K562 (cell line): ENCODE data around the gene AGK. TPM values are rescaled to one million over a fixed set of nuclear protein-coding genes. Genes with fewer than 3 reads are reported as not detected.

Source experiments
- ATAC-seq: fragments of 200-7000 bp; cut with Tn5 transposase; 3 replicates; pipeline ENCODE4 v1.9.1; 2020; ENCODE audit warnings: moderate library complexity
- BruUV-seq: library from RNA; stranded (reverse); fragments of 400-500 nt; replicated peaks from 2 replicates; lab custom pipeline; 2021; lab: Mats Ljungman, UMichigan
- CTCF ChIA-PET: fragments of 300-600 bp; formaldehyde crosslinking; extraction: SDS; loops from one replicate; lab custom pipeline; 2021; ENCODE audit warnings: low intra/inter-chr PET ratio; lab: Yijun Ruan, JAX
- POLR2A ChIA-PET: fragments of 300-600, 350-650 bp; sonication (Branson Sonifier 250); formaldehyde crosslinking; extraction: SDS; loops from one replicate; lab custom pipeline; 2021; ENCODE audit warnings: antibody characterized with exemption, inconsistent platforms; lab: Yijun Ruan, JAX
- DNase-seq, 4 experiments: peaks; one replicate each; pipeline versions ENCODE4 v3.0.0 to v3.0.0-alpha.2; 2011 to 2018; ENCODE audit warnings: low spot score in 3 of 4, mixed read lengths in 3 of 4; ENCODE audit errors: extremely low read depth in 1 of 4
- FAIRE-seq: peaks from 2 replicates; lab custom pipeline; 2011; peaks lifted over from hg19 to GRCh38; lab: Jason Lieb, UNC
- H2AFZ ChIP-seq: 2 replicates; pipeline ENCODE4 v1.6.0; 2011; ENCODE audit warnings: low read depth, low read length, control low read depth, inconsistent platforms
- H3K27ac ChIP-seq: fragments of 200-600 bp; 3 replicates; pipeline ENCODE4 v1.8.0; 2011; ENCODE audit warnings: low read depth, mild to moderate bottlenecking, control low read depth, inconsistent platforms, low read length, moderate library complexity, mixed read lengths; ENCODE audit errors: extremely low read depth
- H3K27me3 ChIP-seq, 2 experiments: fragments of 300-600 bp in 1 of 2; 2 replicates in 1 of 2; 3 replicates in 1 of 2; pipeline versions ENCODE4 v1.6.0 to v1.8.0; 2011; ENCODE audit warnings: inconsistent platforms in 2 of 2, low read length in 2 of 2, mild to moderate bottlenecking in 1 of 2, mixed read lengths in 1 of 2, moderate library complexity in 1 of 2; ENCODE audit not compliant: control insufficient read depth in 2 of 2, insufficient read depth in 2 of 2
- H3K36me3 ChIP-seq: fragments of 300-600 bp; 3 replicates; pipeline ENCODE4 v1.8.0; 2011; ENCODE audit warnings: mild to moderate bottlenecking, low read length, inconsistent platforms; ENCODE audit not compliant: control insufficient read depth, insufficient read depth
- H3K4me1 ChIP-seq, 2 experiments: fragments of 200-600 bp in 1 of 2; replicated peaks in 1 of 2; 2 replicates in 1 of 2; 3 replicates in 1 of 2; pipeline versions ENCODE4 v1.5.1 to v1.8.0; 2011; ENCODE audit warnings: inconsistent platforms in 2 of 2, low read length in 2 of 2, mild to moderate bottlenecking in 1 of 2, mixed read lengths in 1 of 2, moderate library complexity in 1 of 2; ENCODE audit not compliant: control insufficient read depth in 2 of 2, insufficient read depth in 2 of 2
- H3K4me2 ChIP-seq: 2 replicates; pipeline ENCODE4 v1.6.1; 2011; ENCODE audit warnings: low read length, control low read depth, inconsistent platforms, mixed read lengths; ENCODE audit not compliant: insufficient read depth
- H3K4me3 ChIP-seq: fragments of 200-600 bp; sonication (generic), shearing (Covaris generic); 2 replicates; pipeline ENCODE4 v1.5.1; 2016; ENCODE audit warnings: control low read depth, inconsistent platforms
- H3K79me2 ChIP-seq: fragments of 200-600 bp; 3 replicates; pipeline ENCODE4 v1.8.0; 2011; ENCODE audit warnings: low read length, inconsistent platforms; ENCODE audit not compliant: control insufficient read depth, insufficient read depth
- H3K9ac ChIP-seq, 2 experiments: 2 replicates each; pipeline versions ENCODE4 v1.6.0 to v1.6.1; 2011; ENCODE audit warnings: low read depth in 2 of 2, low read length in 2 of 2, control low read depth in 1 of 2, inconsistent platforms in 1 of 2, mild to moderate bottlenecking in 1 of 2, mixed read lengths in 1 of 2; ENCODE audit not compliant: insufficient read depth in 1 of 2
- H3K9me1 ChIP-seq: one replicate; pipeline ENCODE4 v1.6.0; 2011; ENCODE audit warnings: inconsistent platforms, mild to moderate bottlenecking, low read length, moderate library complexity; ENCODE audit not compliant: control insufficient read depth, insufficient read depth
- H3K9me3 ChIP-seq: replicated peaks from 2 replicates; pipeline ENCODE4 v1.5.1; 2011; ENCODE audit warnings: low read depth, low read length, inconsistent platforms; ENCODE audit not compliant: control insufficient read depth, insufficient read depth
- H4K20me1 ChIP-seq: replicated peaks from 2 replicates; pipeline ENCODE4 v1.6.1; 2011; ENCODE audit warnings: low read length, inconsistent platforms, mixed read lengths; ENCODE audit not compliant: control insufficient read depth, insufficient read depth
- HMG20A ChIP-seq: fragments of 450-650 bp; formaldehyde crosslinking; conservative IDR thresholded peaks from 2 replicates; pipeline ENCODE4 v1.4.0; 2020; ENCODE audit warnings: mild to moderate bottlenecking, mixed read lengths
- ILK ChIP-seq: fragments of 450-650 bp; IDR thresholded peaks from 2 replicates; pipeline ENCODE4 v1.6.1; 2016; ENCODE audit warnings: missing genetic modification characterization, low read depth, mild to moderate bottlenecking, missing compliant biosample characterization, moderate library complexity, borderline replicate concordance
- MTA2 ChIP-seq: fragments of 450-650 bp; IDR thresholded peaks from 2 replicates; pipeline ENCODE4 v1.6.1; 2016; ENCODE audit warnings: low read depth
- NR4A1 ChIP-seq, 2 experiments: fragments of 250-450 bp in 1 of 2; fragments of 450-650 bp in 1 of 2; sonication (Bioruptor Pico) in 1 of 2; IDR thresholded peaks; 2 replicates each; pipeline versions ENCODE4 v1.4.0 to v1.6.1; 2016 to 2020; ENCODE audit warnings: mild to moderate bottlenecking in 2 of 2, missing compliant biosample characterization in 1 of 2, missing genetic modification characterization in 1 of 2, moderate library complexity in 1 of 2
- PHF8 ChIP-seq: fragments of 200-600 bp; sonication (generic); IDR thresholded peaks from 2 replicates; pipeline ENCODE4 v1.6.1; 2012; ENCODE audit warnings: mixed run types, mild to moderate bottlenecking, inconsistent platforms, low read length, moderate library complexity, borderline replicate concordance
- RNF2 ChIP-seq: sonication (generic); IDR thresholded peaks from 2 replicates; pipeline ENCODE4 v1.6.1; 2016
- TARDBP ChIP-seq: fragments of 450-650 bp; IDR thresholded peaks from 2 replicates; pipeline ENCODE4 v1.6.1; 2016
- ZNF764 ChIP-seq: fragments of 250-450 bp; sonication (Bioruptor Pico); IDR thresholded peaks from 2 replicates; pipeline ENCODE4 v1.4.0; 2020; ENCODE audit warnings: low read depth, mild to moderate bottlenecking, moderate library complexity
- WGBS: fragments of 100-300 bp; shearing (Covaris generic); methylation state at CpG from one replicate; pipeline ENCODE4 v1.1.6; 2016; ENCODE audit warnings: low coverage, mixed read lengths; ENCODE audit not compliant: insufficient coverage; ENCODE audit errors: missing lambda C conversion rate; 5-methylcytosine and 5-hydroxymethylcytosine counted together
- in situ Hi-C: fragments of 300-500 bp; cut with MboI; formaldehyde crosslinking; loops from 4 replicates; pipeline ENCODE4 v1.15.0; 2018; ENCODE audit warnings: inconsistent platforms, mixed read lengths
- intact Hi-C: fragments of 100-400 bp; cut with micrococcal nuclease; formaldehyde crosslinking; loops from 2 replicates; pipeline ENCODE4 v1.14.2; 2022
- polyA plus RNA-seq, 8 experiments: library from polyadenylated mRNA; depleted of rRNA in 4 of 8; stranded (reverse) in 5 of 8; unstranded in 3 of 8; fragments of >200 nt; fragmentation: Nextera tagmentation in 2 of 8; fragmentation: Illumina TruSeq in 1 of 8; extraction: Ambion mirVana in 2 of 8; extraction: Trizol in 1 of 8; gene quantifications; 2 replicates each; pipeline versions ENCODE4 v1.2.1 to v1.2.3, GENCODE V29; 2011 to 2014; ENCODE audit warnings: inconsistent platforms in 1 of 8, missing spikeins in 1 of 8
- total RNA-seq, 7 experiments: library from RNA; depleted of rRNA in 6 of 7; stranded (reverse); fragments of >200 nt in 6 of 7; fragmentation: Illumina TruSeq in 2 of 7; extraction: Trizol in 2 of 7; gene quantifications; 2 replicates each; pipeline versions ENCODE4 v1.2.1 to v1.2.3, GENCODE V29; 2011 to 2021; ENCODE audit warnings: low replicate concordance in 1 of 7
- TF ChIP-seq, protein P1 (sequence below): fragments of 450-650 bp; formaldehyde crosslinking; conservative IDR thresholded peaks from 2 replicates; pipeline ENCODE4 v1.4.0; 2022; ENCODE audit warnings: mild to moderate bottlenecking, missing genetic modification characterization
- TF ChIP-seq, protein P2 (sequence below): fragments of 250-450 bp; sonication (Bioruptor Pico); IDR thresholded peaks from 2 replicates; pipeline ENCODE4 v1.5.0; 2020; ENCODE audit warnings: mild to moderate bottlenecking, borderline replicate concordance
- TF ChIP-seq, protein P3 (sequence below): fragments of 450-650 bp; IDR thresholded peaks from 2 replicates; pipeline ENCODE4 v1.6.1; 2017; ENCODE audit warnings: antibody characterized with exemption, mild to moderate bottlenecking
- TF ChIP-seq, protein P4 (sequence below): sonication (generic); formaldehyde crosslinking; IDR thresholded peaks from 2 replicates; pipeline ENCODE4 v1.8.0; 2022; ENCODE audit warnings: missing genetic modification reagents, mild to moderate bottlenecking, borderline replicate concordance
- TF ChIP-seq, protein P5 (sequence below): sonication (generic); formaldehyde crosslinking; IDR thresholded peaks from 2 replicates; pipeline ENCODE4 v1.8.0; 2022; ENCODE audit warnings: mild to moderate bottlenecking, missing genetic modification reagents

Gene AGK
- total and polyA plus RNA-seq, 9 of the 15 experiments (the other 6 are each of a cell fraction or from before 2014, with no cell fraction given), result 50.7 to 128 (median 71.8) TPM

DNA sequence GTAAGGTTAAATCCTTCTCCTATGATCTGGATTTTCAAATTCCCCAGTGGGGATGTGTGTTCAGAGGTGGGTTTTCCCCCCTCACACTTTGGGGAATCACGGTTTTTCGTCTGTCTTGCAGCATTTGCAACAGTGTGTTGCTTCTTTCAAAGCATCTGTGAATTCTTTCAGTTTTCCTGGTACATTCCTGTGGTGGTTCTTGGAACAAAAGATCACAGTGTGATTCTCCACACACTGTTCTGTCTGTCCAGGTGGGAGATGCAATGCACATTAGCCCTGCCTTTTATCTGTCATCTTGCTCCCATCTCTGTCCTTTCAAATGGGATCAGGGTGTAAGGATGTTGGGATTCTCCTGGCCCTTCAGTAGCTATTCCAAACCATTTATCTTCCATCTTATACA lies 11.8 kb downstream of the AGK start:
- Histone ChIP-seq H3K9me1 (no peaks in the 10 kb centered on the region), H3K4me3 (no peak overlapping the region), H2AFZ (no peak overlapping the region), H3K4me1 (no peaks in the 10 kb centered on the region; a peak in 1 of 5 replicates), H3K9ac (no peak overlapping the region), H4K20me1 (no peaks in the 10 kb centered on the region), H3K79me2 (peaks cover 5% of the 10 kb centered on the region), H3K27me3 (no peaks in the 10 kb centered on the region), H3K27ac (no peak overlapping the region), H3K36me3 (peaks cover 69% of the 10 kb centered on the region), H3K9me3 (0 out of 2 replicates have a peak, but pooled peaks cover 2% of the 10 kb centered on the region), H3K4me2 (no peak overlapping the region)
- DNase-seq, result no peak
- CTCF ChIA-PET, result no interaction called here
- no TSS peak for BruUV-seq
- ATAC-seq, result no peak
- POLR2A ChIA-PET, result interaction anchor here (1.2 to 1.3 kb wide), 2 partner anchors 12 to 22 kb away, joined by 4 read pairs; partner anchors contain the start of gene AGK
- intact Hi-C loops, result no loop called here
- in situ Hi-C loops, result no loop called here
- WGBS, result 77% methylated on average over 2 of the region's 2 CpGs
- FAIRE-seq, result no peak
- TF ChIP-seq HMG20A, result no peak
- TF ChIP-seq, protein P1, sequence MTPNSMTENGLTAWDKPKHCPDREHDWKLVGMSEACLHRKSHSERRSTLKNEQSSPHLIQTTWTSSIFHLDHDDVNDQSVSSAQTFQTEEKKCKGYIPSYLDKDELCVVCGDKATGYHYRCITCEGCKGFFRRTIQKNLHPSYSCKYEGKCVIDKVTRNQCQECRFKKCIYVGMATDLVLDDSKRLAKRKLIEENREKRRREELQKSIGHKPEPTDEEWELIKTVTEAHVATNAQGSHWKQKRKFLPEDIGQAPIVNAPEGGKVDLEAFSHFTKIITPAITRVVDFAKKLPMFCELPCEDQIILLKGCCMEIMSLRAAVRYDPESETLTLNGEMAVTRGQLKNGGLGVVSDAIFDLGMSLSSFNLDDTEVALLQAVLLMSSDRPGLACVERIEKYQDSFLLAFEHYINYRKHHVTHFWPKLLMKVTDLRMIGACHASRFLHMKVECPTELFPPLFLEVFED (CRISPR knock-in tag), result no peak
- TF ChIP-seq MTA2, result no peak
- TF ChIP-seq, protein P2, sequence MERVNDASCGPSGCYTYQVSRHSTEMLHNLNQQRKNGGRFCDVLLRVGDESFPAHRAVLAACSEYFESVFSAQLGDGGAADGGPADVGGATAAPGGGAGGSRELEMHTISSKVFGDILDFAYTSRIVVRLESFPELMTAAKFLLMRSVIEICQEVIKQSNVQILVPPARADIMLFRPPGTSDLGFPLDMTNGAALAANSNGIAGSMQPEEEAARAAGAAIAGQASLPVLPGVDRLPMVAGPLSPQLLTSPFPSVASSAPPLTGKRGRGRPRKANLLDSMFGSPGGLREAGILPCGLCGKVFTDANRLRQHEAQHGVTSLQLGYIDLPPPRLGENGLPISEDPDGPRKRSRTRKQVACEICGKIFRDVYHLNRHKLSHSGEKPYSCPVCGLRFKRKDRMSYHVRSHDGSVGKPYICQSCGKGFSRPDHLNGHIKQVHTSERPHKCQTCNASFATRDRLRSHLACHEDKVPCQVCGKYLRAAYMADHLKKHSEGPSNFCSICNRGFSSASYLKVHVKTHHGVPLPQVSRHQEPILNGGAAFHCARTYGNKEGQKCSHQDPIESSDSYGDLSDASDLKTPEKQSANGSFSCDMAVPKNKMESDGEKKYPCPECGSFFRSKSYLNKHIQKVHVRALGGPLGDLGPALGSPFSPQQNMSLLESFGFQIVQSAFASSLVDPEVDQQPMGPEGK (CRISPR knock-in tag), result no peak
- no peak for TF ChIP-seq ZNF764
- TF ChIP-seq, protein P3, sequence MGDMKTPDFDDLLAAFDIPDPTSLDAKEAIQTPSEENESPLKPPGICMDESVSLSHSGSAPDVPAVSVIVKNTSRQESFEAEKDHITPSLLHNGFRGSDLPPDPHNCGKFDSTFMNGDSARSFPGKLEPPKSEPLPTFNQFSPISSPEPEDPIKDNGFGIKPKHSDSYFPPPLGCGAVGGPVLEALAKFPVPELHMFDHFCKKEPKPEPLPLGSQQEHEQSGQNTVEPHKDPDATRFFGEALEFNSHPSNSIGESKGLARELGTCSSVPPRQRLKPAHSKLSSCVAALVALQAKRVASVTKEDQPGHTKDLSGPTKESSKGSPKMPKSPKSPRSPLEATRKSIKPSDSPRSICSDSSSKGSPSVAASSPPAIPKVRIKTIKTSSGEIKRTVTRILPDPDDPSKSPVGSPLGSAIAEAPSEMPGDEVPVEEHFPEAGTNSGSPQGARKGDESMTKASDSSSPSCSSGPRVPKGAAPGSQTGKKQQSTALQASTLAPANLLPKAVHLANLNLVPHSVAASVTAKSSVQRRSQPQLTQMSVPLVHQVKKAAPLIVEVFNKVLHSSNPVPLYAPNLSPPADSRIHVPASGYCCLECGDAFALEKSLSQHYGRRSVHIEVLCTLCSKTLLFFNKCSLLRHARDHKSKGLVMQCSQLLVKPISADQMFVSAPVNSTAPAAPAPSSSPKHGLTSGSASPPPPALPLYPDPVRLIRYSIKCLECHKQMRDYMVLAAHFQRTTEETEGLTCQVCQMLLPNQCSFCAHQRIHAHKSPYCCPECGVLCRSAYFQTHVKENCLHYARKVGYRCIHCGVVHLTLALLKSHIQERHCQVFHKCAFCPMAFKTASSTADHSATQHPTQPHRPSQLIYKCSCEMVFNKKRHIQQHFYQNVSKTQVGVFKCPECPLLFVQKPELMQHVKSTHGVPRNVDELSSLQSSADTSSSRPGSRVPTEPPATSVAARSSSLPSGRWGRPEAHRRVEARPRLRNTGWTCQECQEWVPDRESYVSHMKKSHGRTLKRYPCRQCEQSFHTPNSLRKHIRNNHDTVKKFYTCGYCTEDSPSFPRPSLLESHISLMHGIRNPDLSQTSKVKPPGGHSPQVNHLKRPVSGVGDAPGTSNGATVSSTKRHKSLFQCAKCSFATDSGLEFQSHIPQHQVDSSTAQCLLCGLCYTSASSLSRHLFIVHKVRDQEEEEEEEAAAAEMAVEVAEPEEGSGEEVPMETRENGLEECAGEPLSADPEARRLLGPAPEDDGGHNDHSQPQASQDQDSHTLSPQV, result no peak
- no peak for TF ChIP-seq TARDBP
- TF ChIP-seq, protein P4, sequence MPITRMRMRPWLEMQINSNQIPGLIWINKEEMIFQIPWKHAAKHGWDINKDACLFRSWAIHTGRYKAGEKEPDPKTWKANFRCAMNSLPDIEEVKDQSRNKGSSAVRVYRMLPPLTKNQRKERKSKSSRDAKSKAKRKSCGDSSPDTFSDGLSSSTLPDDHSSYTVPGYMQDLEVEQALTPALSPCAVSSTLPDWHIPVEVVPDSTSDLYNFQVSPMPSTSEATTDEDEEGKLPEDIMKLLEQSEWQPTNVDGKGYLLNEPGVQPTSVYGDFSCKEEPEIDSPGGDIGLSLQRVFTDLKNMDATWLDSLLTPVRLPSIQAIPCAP (CRISPR knock-in tag), result no peak
- TF ChIP-seq NR4A1 (CRISPR knock-in tag; IDR thresholded peaks at IDR 0.05), result no peak
- TF ChIP-seq NR4A1 (tag; IDR thresholded peaks at IDR 0.05), result no peak
- TF ChIP-seq PHF8, result no peak
- TF ChIP-seq RNF2, result no peak
- TF ChIP-seq, protein P5, sequence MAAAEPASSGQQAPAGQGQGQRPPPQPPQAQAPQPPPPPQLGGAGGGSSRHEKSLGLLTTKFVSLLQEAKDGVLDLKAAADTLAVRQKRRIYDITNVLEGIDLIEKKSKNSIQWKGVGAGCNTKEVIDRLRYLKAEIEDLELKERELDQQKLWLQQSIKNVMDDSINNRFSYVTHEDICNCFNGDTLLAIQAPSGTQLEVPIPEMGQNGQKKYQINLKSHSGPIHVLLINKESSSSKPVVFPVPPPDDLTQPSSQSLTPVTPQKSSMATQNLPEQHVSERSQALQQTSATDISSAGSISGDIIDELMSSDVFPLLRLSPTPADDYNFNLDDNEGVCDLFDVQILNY (CRISPR knock-in tag), result no peak
- no peak for TF ChIP-seq ILK (tag)
